K562 (cell line): ENCODE results near the gene ASCC1. TPM values are rescaled to one million over a fixed set of nuclear protein-coding genes. Genes with fewer than 3 reads are reported as not detected.

Experiments
- BCOR ChIP-seq: fragments of 450-650 bp; IDR thresholded peaks from 2 replicates; pipeline ENCODE4 v1.6.1; 2016
- CTBP1 ChIP-seq: fragments of 450-650 bp; IDR thresholded peaks from 2 replicates; pipeline ENCODE4 v1.6.1; 2016; ENCODE audit warnings: borderline replicate concordance
- EP300 ChIP-seq: IDR thresholded peaks from 2 replicates; pipeline ENCODE4 v1.6.1; 2012; ENCODE audit warnings: low read length, improper control_type of control experiment
- EZH2 ChIP-seq: IDR thresholded peaks from 2 replicates; pipeline ENCODE4 v1.6.1; 2012; ENCODE audit warnings: low read depth, mild to moderate bottlenecking, inconsistent platforms, low read length, borderline replicate concordance
- FOXK1 ChIP-seq: sonication (generic); formaldehyde crosslinking; IDR thresholded peaks from 2 replicates; pipeline ENCODE4 v1.8.0; 2022; ENCODE audit warnings: missing genetic modification reagents, mild to moderate bottlenecking, borderline replicate concordance
- FOXM1 ChIP-seq, 2 experiments: fragments of 450-650 bp in 1 of 2; sonication (generic) in 1 of 2; formaldehyde crosslinking in 1 of 2; IDR thresholded peaks; 2 replicates each; pipeline versions ENCODE4 v1.6.1 to v1.9.0; 2017 to 2022; ENCODE audit warnings: low read depth in 2 of 2, mild to moderate bottlenecking in 2 of 2, missing genetic modification reagents in 1 of 2, moderate library complexity in 1 of 2
- MAFK ChIP-seq: IDR thresholded peaks from 2 replicates; pipeline ENCODE4 v1.6.1; 2011; ENCODE audit warnings: low read length, improper control_type of control experiment
- NR2C2 ChIP-seq, 2 experiments: fragments of 200-800 bp in 1 of 2; sonication (Bioruptor generic) in 1 of 2; sonication (generic) in 1 of 2; formaldehyde crosslinking in 1 of 2; IDR thresholded peaks; 2 replicates each; pipeline versions ENCODE4 v1.6.1 to v1.8.0; 2016 to 2022; ENCODE audit warnings: mild to moderate bottlenecking in 1 of 2, missing compliant biosample characterization in 1 of 2, missing genetic modification characterization in 1 of 2, missing genetic modification reagents in 1 of 2
- POLR2H ChIP-seq: IDR thresholded peaks from 2 replicates; pipeline ENCODE4 v1.6.1; 2016; ENCODE audit warnings: missing genetic modification characterization, low read depth, mild to moderate bottlenecking, control low read depth, missing compliant biosample characterization, moderate library complexity
- RB1 ChIP-seq: fragments of 450-650 bp; IDR thresholded peaks from 2 replicates; pipeline ENCODE4 v1.6.1; 2017; ENCODE audit warnings: low read depth, mild to moderate bottlenecking
- SMAD4 ChIP-seq: fragments of 250-450 bp; sonication (Bioruptor Pico); conservative IDR thresholded peaks from 2 replicates; pipeline ENCODE4 v1.8.0; 2021; ENCODE audit warnings: inconsistent platforms, mild to moderate bottlenecking, moderate library complexity
- ZNF217 ChIP-seq: sonication (generic); formaldehyde crosslinking; IDR thresholded peaks from 2 replicates; pipeline ENCODE4 v1.8.0; 2022; ENCODE audit warnings: mild to moderate bottlenecking, missing genetic modification reagents
- ZNF436 ChIP-seq: fragments of 250-450, 450-650 bp; sonication (Bioruptor Pico); formaldehyde crosslinking; IDR thresholded peaks from 2 replicates; pipeline ENCODE4 v1.7.0; 2020; ENCODE audit warnings: mild to moderate bottlenecking
- ZNF561 ChIP-seq: fragments of 450-650 bp; formaldehyde crosslinking; conservative IDR thresholded peaks from 2 replicates; pipeline ENCODE4 v1.4.0; 2020; ENCODE audit warnings: mild to moderate bottlenecking, moderate library complexity
- ZNF644 ChIP-seq: fragments of 200-800 bp; sonication (Bioruptor generic); IDR thresholded peaks from 2 replicates; pipeline ENCODE4 v1.6.1; 2016; ENCODE audit warnings: low read depth, missing genetic modification characterization, missing compliant biosample characterization
- ZNF75A ChIP-seq: fragments of 450-650 bp; formaldehyde crosslinking; IDR thresholded peaks from 2 replicates; pipeline ENCODE4 v1.4.0; 2020; ENCODE audit warnings: mild to moderate bottlenecking
- polyA plus RNA-seq, 8 experiments: library from polyadenylated mRNA; depleted of rRNA in 4 of 8; stranded (reverse) in 5 of 8; unstranded in 3 of 8; fragments of >200 nt; fragmentation: Nextera tagmentation in 2 of 8; fragmentation: Illumina TruSeq in 1 of 8; extraction: Ambion mirVana in 2 of 8; extraction: Trizol in 1 of 8; gene quantifications; 2 replicates each; pipeline versions ENCODE4 v1.2.1 to v1.2.3, GENCODE V29; 2011 to 2014; ENCODE audit warnings: inconsistent platforms in 1 of 8, missing spikeins in 1 of 8
- total RNA-seq, 7 experiments: library from RNA; depleted of rRNA in 6 of 7; stranded (reverse); fragments of >200 nt in 6 of 7; fragmentation: Illumina TruSeq in 2 of 7; extraction: Trizol in 2 of 7; gene quantifications; 2 replicates each; pipeline versions ENCODE4 v1.2.1 to v1.2.3, GENCODE V29; 2011 to 2021; ENCODE audit warnings: low replicate concordance in 1 of 7
- TF ChIP-seq, protein P1 (sequence below): fragments of 450-650 bp; IDR thresholded peaks from 2 replicates; pipeline ENCODE4 v1.7.1; 2018; ENCODE audit warnings: mild to moderate bottlenecking, low read depth; ENCODE audit not compliant: partially characterized antibody
- TF ChIP-seq, protein P2 (sequence below): IDR thresholded peaks from 2 replicates; pipeline ENCODE4 v1.6.1; 2014; ENCODE audit warnings: antibody characterized with exemption
- TF ChIP-seq, protein P3 (sequence below): sonication (generic); formaldehyde crosslinking; IDR thresholded peaks from 2 replicates; pipeline ENCODE4 v1.8.0; 2022; ENCODE audit warnings: missing genetic modification reagents, mild to moderate bottlenecking, borderline replicate concordance
- TF ChIP-seq, protein P4 (sequence below): fragments of 450-650 bp; formaldehyde crosslinking; IDR thresholded peaks from 2 replicates; pipeline ENCODE4 v1.4.0; 2022; ENCODE audit warnings: mild to moderate bottlenecking, moderate library complexity

ASCC1 gene
- total and polyA plus RNA-seq, 9 of the 15 experiments (the other 6 are each of a cell fraction or from before 2014, with no cell fraction given) = 31.7 to 73.3 (median 52.8) TPM

DNA sequence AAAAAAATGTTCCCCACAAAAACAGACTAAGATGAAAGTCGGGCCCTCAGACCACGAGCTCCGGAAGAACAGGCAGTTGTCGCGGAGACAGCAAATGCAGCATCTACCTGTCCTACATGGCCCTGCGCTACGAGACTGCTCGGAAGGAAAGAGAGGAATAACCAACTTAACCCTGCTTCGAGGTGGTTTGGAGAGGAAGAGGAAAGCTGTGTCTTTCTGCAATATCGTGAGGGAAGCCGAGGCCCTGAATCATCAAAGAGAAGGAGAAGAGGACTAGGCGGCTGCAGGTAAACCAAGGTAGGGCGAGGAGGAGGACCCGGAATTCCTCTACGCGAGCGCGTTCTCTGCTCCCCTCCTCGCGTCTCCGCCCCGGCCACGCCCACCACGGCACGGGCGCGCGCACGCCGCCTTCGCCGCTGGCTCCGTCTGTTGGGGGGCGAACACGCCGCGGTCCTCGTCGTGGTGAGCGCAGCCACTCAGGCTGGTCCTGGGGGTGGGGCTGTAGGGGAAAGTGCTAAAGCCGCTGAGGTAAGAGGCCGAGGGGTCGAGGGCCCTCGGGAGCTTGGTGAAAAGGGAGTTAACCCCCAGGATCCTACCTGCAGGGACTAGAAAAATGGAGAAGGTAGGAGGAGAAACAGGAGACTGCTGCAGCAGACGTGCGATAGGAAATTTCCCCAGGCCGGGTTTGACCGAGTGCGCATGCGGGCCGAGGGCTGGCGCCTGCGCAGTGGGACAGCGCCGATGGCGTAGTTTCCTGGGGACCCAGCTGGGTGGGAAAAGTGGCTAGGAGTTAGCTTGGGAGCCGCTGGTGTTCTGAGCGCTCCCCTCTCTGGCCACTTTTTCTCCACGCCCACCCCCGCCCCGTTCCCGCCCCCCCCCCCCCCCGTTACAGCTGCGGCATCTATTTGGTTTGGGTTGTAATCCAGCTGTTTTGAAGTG, at the start of gene ASCC1, which contains the start of gene ANAPC16 (continued):
- TF ChIP-seq FOXM1 (IDR thresholded peaks at IDR 0.05; ENCODE audit: low read depth) (no peak), FOXM1 (CRISPR knock-in tag; IDR thresholded peaks at IDR 0.05; ENCODE audit: low read depth) (0 out of 2 replicates have a peak, but pooled peaks have one; percentile 76), BCOR (peak; percentile 68), MAFK (0 out of 2 replicates have a peak, but pooled peaks have one; percentile 10), CTBP1 (peak; percentile 97), POLR2H (tag) (peak; percentile 95), ZNF561 (CRISPR knock-in tag) (no peak), NR2C2 (CRISPR knock-in tag; IDR thresholded peaks at IDR 0.05) (peak; percentile 62; the same call in 1 of the 2 replicates), NR2C2 (tag; IDR thresholded peaks at IDR 0.05) (0 out of 2 replicates have a peak, but pooled peaks have one; percentile 23), ZNF75A (CRISPR knock-in tag) (peak; percentile 58; the same call in 1 of the 2 replicates), ZNF644 (tag) (peak; percentile 60; the same call in 1 of the 2 replicates), FOXK1 (peak; percentile 64; the same call in 1 of the 2 replicates), ZNF436 (CRISPR knock-in tag) (no peak; the same call in 1 of the 2 replicates), EP300 (peak; percentile 22; the same call in 1 of the 2 replicates), EZH2 (no peak), RB1 (peak; percentile 82), SMAD4 (CRISPR knock-in tag) (peak; percentile 60; the same call in 1 of the 2 replicates), ZNF217 (CRISPR knock-in tag) (no peak)
- TF ChIP-seq, protein P1, sequence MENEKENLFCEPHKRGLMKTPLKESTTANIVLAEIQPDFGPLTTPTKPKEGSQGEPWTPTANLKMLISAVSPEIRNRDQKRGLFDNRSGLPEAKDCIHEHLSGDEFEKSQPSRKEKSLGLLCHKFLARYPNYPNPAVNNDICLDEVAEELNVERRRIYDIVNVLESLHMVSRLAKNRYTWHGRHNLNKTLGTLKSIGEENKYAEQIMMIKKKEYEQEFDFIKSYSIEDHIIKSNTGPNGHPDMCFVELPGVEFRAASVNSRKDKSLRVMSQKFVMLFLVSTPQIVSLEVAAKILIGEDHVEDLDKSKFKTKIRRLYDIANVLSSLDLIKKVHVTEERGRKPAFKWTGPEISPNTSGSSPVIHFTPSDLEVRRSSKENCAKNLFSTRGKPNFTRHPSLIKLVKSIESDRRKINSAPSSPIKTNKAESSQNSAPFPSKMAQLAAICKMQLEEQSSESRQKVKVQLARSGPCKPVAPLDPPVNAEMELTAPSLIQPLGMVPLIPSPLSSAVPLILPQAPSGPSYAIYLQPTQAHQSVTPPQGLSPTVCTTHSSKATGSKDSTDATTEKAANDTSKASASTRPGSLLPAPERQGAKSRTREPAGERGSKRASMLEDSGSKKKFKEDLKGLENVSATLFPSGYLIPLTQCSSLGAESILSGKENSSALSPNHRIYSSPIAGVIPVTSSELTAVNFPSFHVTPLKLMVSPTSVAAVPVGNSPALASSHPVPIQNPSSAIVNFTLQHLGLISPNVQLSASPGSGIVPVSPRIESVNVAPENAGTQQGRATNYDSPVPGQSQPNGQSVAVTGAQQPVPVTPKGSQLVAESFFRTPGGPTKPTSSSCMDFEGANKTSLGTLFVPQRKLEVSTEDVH = peak; percentile 79
- TF ChIP-seq, protein P2, sequence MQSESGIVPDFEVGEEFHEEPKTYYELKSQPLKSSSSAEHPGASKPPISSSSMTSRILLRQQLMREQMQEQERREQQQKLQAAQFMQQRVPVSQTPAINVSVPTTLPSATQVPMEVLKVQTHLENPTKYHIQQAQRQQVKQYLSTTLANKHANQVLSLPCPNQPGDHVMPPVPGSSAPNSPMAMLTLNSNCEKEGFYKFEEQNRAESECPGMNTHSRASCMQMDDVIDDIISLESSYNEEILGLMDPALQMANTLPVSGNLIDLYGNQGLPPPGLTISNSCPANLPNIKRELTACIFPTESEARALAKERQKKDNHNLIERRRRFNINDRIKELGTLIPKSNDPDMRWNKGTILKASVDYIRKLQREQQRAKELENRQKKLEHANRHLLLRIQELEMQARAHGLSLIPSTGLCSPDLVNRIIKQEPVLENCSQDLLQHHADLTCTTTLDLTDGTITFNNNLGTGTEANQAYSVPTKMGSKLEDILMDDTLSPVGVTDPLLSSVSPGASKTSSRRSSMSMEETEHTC = no peak
- TF ChIP-seq, protein P3, sequence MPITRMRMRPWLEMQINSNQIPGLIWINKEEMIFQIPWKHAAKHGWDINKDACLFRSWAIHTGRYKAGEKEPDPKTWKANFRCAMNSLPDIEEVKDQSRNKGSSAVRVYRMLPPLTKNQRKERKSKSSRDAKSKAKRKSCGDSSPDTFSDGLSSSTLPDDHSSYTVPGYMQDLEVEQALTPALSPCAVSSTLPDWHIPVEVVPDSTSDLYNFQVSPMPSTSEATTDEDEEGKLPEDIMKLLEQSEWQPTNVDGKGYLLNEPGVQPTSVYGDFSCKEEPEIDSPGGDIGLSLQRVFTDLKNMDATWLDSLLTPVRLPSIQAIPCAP = no peak
- TF ChIP-seq, protein P4, sequence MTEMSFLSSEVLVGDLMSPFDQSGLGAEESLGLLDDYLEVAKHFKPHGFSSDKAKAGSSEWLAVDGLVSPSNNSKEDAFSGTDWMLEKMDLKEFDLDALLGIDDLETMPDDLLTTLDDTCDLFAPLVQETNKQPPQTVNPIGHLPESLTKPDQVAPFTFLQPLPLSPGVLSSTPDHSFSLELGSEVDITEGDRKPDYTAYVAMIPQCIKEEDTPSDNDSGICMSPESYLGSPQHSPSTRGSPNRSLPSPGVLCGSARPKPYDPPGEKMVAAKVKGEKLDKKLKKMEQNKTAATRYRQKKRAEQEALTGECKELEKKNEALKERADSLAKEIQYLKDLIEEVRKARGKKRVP (CRISPR knock-in tag) = peak; percentile 51; the same call in 1 of the 2 replicates
